HepG2 (cell line): ENCODE data around the gene AP3B1. TPM values are rescaled to one million over a fixed set of nuclear protein-coding genes. Genes with fewer than 3 reads are reported as not detected.

Source experiments
- ARID2 ChIP-seq: sonication (generic); formaldehyde crosslinking; IDR thresholded peaks from 2 replicates; pipeline ENCODE4 v1.8.1; 2022; ENCODE audit warnings: mild to moderate bottlenecking, missing genetic modification reagents, borderline replicate concordance
- ATF1 ChIP-seq: IDR thresholded peaks from 2 replicates; pipeline ENCODE4 v1.6.1; 2016; ENCODE audit warnings: mild to moderate bottlenecking, control low read depth
- BCL6 ChIP-seq: IDR thresholded peaks from 2 replicates; pipeline ENCODE4 v1.6.1; 2016; ENCODE audit warnings: missing genetic modification reagents, missing compliant biosample characterization
- CREB1 ChIP-seq, 2 experiments: fragments of 450-650 bp in 1 of 2; IDR thresholded peaks; 2 replicates each; pipeline ENCODE4 v1.6.1; 2016 to 2017; ENCODE audit warnings: control low read depth in 1 of 2, mild to moderate bottlenecking in 1 of 2, missing compliant biosample characterization in 1 of 2, missing genetic modification characterization in 1 of 2
- EED ChIP-seq: sonication (generic); formaldehyde crosslinking; IDR thresholded peaks from 2 replicates; pipeline ENCODE4 v1.5.0; 2020; ENCODE audit warnings: mild to moderate bottlenecking, missing genetic modification reagents
- HCFC1 ChIP-seq: fragments of 150-350 bp; IDR thresholded peaks from 2 replicates; pipeline ENCODE4 v1.6.1; 2014; ENCODE audit warnings: low read depth, low read length
- ISL2 ChIP-seq: sonication (generic); formaldehyde crosslinking; IDR thresholded peaks from 2 replicates; pipeline ENCODE4 v1.5.0; 2020; ENCODE audit warnings: missing genetic modification reagents
- KDM2A ChIP-seq: sonication (generic); formaldehyde crosslinking; IDR thresholded peaks from 2 replicates; pipeline ENCODE4 v1.4.0; 2020; ENCODE audit warnings: low read depth, missing genetic modification reagents, borderline replicate concordance
- KMT2A ChIP-seq: sonication (generic); formaldehyde crosslinking; IDR thresholded peaks from 2 replicates; pipeline ENCODE4 v1.4.0; 2020; ENCODE audit warnings: missing genetic modification reagents
- MED1 ChIP-seq: sonication (generic); formaldehyde crosslinking; IDR thresholded peaks from 2 replicates; pipeline ENCODE4 v1.4.0; 2020; ENCODE audit warnings: missing genetic modification reagents
- MIER2 ChIP-seq: IDR thresholded peaks from 2 replicates; pipeline ENCODE4 v1.6.1; 2016; ENCODE audit warnings: missing biosample characterization, missing genetic modification reagents
- MLXIP ChIP-seq: sonication (generic); formaldehyde crosslinking; IDR thresholded peaks from 2 replicates; pipeline ENCODE4 v1.9.0; 2021; ENCODE audit warnings: missing genetic modification reagents, borderline replicate concordance
- PCBP1 ChIP-seq: fragments of 200-400 bp; formaldehyde crosslinking; IDR thresholded peaks from 2 replicates; pipeline ENCODE4 v1.6.1; 2017; ENCODE audit warnings: mild to moderate bottlenecking, low read depth, low read length, borderline replicate concordance
- RARG ChIP-seq: sonication (generic); formaldehyde crosslinking; IDR thresholded peaks from 2 replicates; pipeline ENCODE4 v1.4.0; 2020; ENCODE audit warnings: low read depth, mild to moderate bottlenecking, missing genetic modification reagents
- SRY ChIP-seq: sonication (generic); formaldehyde crosslinking; IDR thresholded peaks from 2 replicates; pipeline ENCODE4 v1.8.0; 2022; ENCODE audit warnings: mild to moderate bottlenecking, missing genetic modification reagents
- TAF1 ChIP-seq: sonication (generic); formaldehyde crosslinking; IDR thresholded peaks from 2 replicates; pipeline ENCODE4 v1.4.0; 2020; ENCODE audit warnings: missing genetic modification reagents
- TRAFD1 ChIP-seq: sonication (generic); formaldehyde crosslinking; IDR thresholded peaks from 2 replicates; pipeline ENCODE4 v1.5.1; 2020; ENCODE audit warnings: missing genetic modification reagents, mild to moderate bottlenecking, borderline replicate concordance
- ZNF281 ChIP-seq: sonication (generic); formaldehyde crosslinking; IDR thresholded peaks from 2 replicates; pipeline ENCODE4 v1.4.0; 2020; ENCODE audit warnings: missing genetic modification reagents, borderline replicate concordance
- ZNF446 ChIP-seq: sonication (generic); formaldehyde crosslinking; IDR thresholded peaks from 2 replicates; pipeline ENCODE4 v1.5.0; 2020; ENCODE audit warnings: mild to moderate bottlenecking, missing genetic modification reagents
- ZNF788 ChIP-seq: sonication (generic); formaldehyde crosslinking; IDR thresholded peaks from 2 replicates; pipeline ENCODE4 v1.5.0; 2020; ENCODE audit warnings: mild to moderate bottlenecking, missing genetic modification reagents, borderline replicate concordance
- polyA plus RNA-seq, 8 experiments: library from polyadenylated mRNA; depleted of rRNA in 3 of 8; stranded (reverse) in 7 of 8; unstranded in 1 of 8; fragments of >200 nt; fragmentation: Illumina TruSeq in 4 of 8; extraction: Trizol in 4 of 8; gene quantifications; 2 replicates each; pipeline versions ENCODE4 v1.2.1 to v1.2.3, GENCODE V29; 2011 to 2016; ENCODE audit warnings: low read depth in 4 of 8, missing spikeins in 1 of 8, mixed read lengths in 1 of 8; ENCODE audit not compliant: insufficient read depth in 1 of 8
- total RNA-seq, 5 experiments: library from RNA; depleted of rRNA; stranded (reverse); fragments of >200 nt; fragmentation: Illumina TruSeq; extraction: Trizol; gene quantifications; 2 replicates each; pipeline ENCODE4 v1.2.3, GENCODE V29; 2016; ENCODE audit warnings: low read depth in 1 of 5

AP3B1 gene
- total and polyA plus RNA-seq, 2 of the 13 experiments (the other 11 are each of a cell fraction or from before 2014, with no cell fraction given), result 37.7 to 51.2 TPM

- TF ChIP-seq KMT2A (CRISPR knock-in tag), result peak; percentile 93
- 0 out of 2 replicates have a peak, but pooled peaks have one; percentile 37 for TF ChIP-seq PCBP1
- peak; percentile 46; the same call in 1 of the 2 replicates for TF ChIP-seq HCFC1
- TF ChIP-seq SRY (CRISPR knock-in tag), result 0 out of 2 replicates have a peak, but pooled peaks have one; percentile 23
- peak; percentile 55; the same call in 1 of the 2 replicates for TF ChIP-seq ISL2 (CRISPR knock-in tag)
- peak; percentile 49; the same call in 1 of the 2 replicates for TF ChIP-seq BCL6
- peak; percentile 77 for TF ChIP-seq CREB1 (IDR thresholded peaks at IDR 0.05)
- TF ChIP-seq CREB1 (CRISPR knock-in tag; IDR thresholded peaks at IDR 0.05), result peak; percentile 55
- peak; percentile 71 for TF ChIP-seq MIER2 (CRISPR knock-in tag)
- 0 out of 2 replicates have a peak, but pooled peaks have one; percentile 72 for TF ChIP-seq ZNF446 (CRISPR knock-in tag)
- peak; percentile 37; the same call in 1 of the 2 replicates for TF ChIP-seq ZNF281 (CRISPR knock-in tag)
- peak; percentile 95 for TF ChIP-seq KDM2A (CRISPR knock-in tag)
- TF ChIP-seq EED (CRISPR knock-in tag), result peak; percentile 43; the same call in 1 of the 2 replicates
- TF ChIP-seq ARID2, result no peak
- TF ChIP-seq TAF1 (CRISPR knock-in tag), result peak; percentile 67; the same call in 1 of the 2 replicates
- TF ChIP-seq ATF1, result no peak; the same call in 1 of the 2 replicates
- TF ChIP-seq RARG (CRISPR knock-in tag), result no peak
- no peak for TF ChIP-seq TRAFD1
- TF ChIP-seq ZNF788 (CRISPR knock-in tag), result peak; percentile 72; the same call in 1 of the 2 replicates
- 0 out of 2 replicates have a peak, but pooled peaks have one; percentile 36 for TF ChIP-seq MLXIP (CRISPR knock-in tag)
- peak; percentile 70; the same call in 1 of the 2 replicates for TF ChIP-seq MED1
Measured at GRCh38 chr5:78294248-78295034, at the start of gene AP3B1 (continued).
